Activated CD4-positive, alpha-beta T cell treated with anti-CD3 and anti-CD28 coated beads for 36 hours (primary cell): ENCODE results near the gene PYY. TPM values are rescaled to one million over a fixed set of nuclear protein-coding genes. Genes with fewer than 3 reads are reported as not detected.
"Not testable (repeated sequence)": the region's sequence is repeated elsewhere in the genome, so short reads cannot be mapped to it uniquely, and the experiment has no call there.

Experiments
- ATAC-seq: fragments of 200-7000 bp; cut with Tn5 transposase; one replicate; pipeline ENCODE4 v1.10.0; 2021; ENCODE audit warnings: mild to moderate bottlenecking, moderate library complexity
- CTCF ChIA-PET: fragments of 350-600 bp; sonication (Branson Sonifier 250); formaldehyde crosslinking; loops from one replicate; lab custom pipeline; 2021; ENCODE audit warnings: antibody characterized with exemption; lab: Charles Lee
- POLR2A ChIA-PET: fragments of 350-600 bp; sonication (Branson Sonifier 250); formaldehyde crosslinking; loops from one replicate; lab custom pipeline; 2021; ENCODE audit warnings: antibody characterized with exemption, inconsistent platforms; lab: Charles Lee
- DNase-seq: peaks from one replicate; pipeline ENCODE4 v3.0.0-alpha.2; 2020
- H3K27ac Mint-ChIP-seq: one replicate; pipeline ENCODE4 v1.8.0; 2021; ENCODE audit warnings: mixed read lengths
- H3K27me3 Mint-ChIP-seq: one replicate; pipeline ENCODE4 v1.8.0; 2021; ENCODE audit warnings: mixed read lengths
- H3K36me3 Mint-ChIP-seq: one replicate; pipeline ENCODE4 v1.8.0; 2021; ENCODE audit warnings: low read depth, mixed read lengths
- H3K4me1 Mint-ChIP-seq: one replicate; pipeline ENCODE4 v1.8.0; 2021; ENCODE audit warnings: mixed read lengths
- H3K4me3 Mint-ChIP-seq: one replicate; pipeline ENCODE4 v1.8.0; 2021; ENCODE audit warnings: mild to moderate bottlenecking, moderate library complexity, mixed read lengths
- H3K9me3 Mint-ChIP-seq: one replicate; pipeline ENCODE4 v1.8.0; 2021; ENCODE audit warnings: low read depth, mixed read lengths
- intact Hi-C, 2 experiments: fragments of 100-400 bp; cut with DNase I in 1 of 2; cut with micrococcal nuclease in 1 of 2; formaldehyde crosslinking; loops; one replicate each; pipeline versions ENCODE4 v1.14.2 to v1.15.1; 2022 to 2024; cut with DNase I, micrococcal nuclease
- total RNA-seq, 2 experiments: library from RNA; stranded (reverse); gene quantifications; one replicate each; pipeline ENCODE4 v1.2.3, GENCODE V29; 2021

Gene PYY
- total RNA-seq, 2 experiments from 2014 or later, result not detected

DNA sequence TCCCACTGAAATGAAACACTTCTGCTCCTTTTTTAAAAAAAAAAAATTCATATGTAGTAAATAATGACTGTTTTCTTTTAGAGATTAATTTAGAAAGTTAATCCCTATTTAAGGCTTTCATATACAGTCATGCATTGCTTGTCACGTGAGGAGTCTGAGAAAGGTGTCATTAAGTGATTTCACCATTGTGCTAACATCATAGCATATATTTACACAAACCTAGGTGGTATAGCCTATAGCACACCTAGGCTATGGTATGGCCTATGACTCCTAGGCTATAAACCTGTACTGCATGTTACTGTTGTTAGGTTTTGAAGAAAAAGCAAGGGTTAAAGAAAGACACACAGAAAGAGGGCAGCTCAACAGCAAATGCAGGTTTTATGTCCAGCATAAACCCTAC, 25.1 kb downstream of the PYY start:
- CTCF ChIA-PET, result interaction anchor here (0.9 to 7.3 kb wide), 4 partner anchors 16 to 195 kb away, joined by 3 to 42 read pairs (median 19); partner anchors contain the start of genes HDAC5 and PPY
- Mint-ChIP-seq H3K27ac (no peak overlapping the region), H3K27me3 (peaks cover 3% of the 10 kb centered on the region), H3K4me3 (no peak overlapping the region), H3K4me1 (peaks cover 21% of the 10 kb centered on the region), H3K36me3 (no peaks in the 10 kb centered on the region), H3K9me3 (no peaks in the 10 kb centered on the region)
- DNase-seq (no peak), ATAC-seq (peak; percentile 63)
- POLR2A ChIA-PET, result no interaction called here
- intact Hi-C loops, result no loop called here

DNA sequence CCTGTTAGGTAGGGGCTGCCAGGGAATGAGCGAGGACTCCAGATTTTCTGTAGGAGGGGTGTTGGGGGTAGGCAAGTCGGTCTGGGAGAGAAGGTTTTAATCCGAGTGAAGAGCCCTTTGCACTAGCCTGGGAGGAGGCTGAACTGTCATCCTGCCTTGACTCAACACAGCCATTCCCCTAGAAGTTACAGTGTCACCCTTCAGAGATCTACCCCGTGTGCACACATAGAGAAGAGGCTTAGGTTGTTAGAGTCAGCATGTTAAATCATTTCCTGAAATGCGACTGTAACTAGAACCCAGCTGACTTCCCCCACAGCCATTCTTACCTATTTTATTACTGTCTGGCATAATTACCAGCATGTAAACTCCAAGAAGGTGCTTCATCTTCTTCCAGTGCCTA, 25.8 kb downstream of the PYY start:
- H3K4me3 Mint-ChIP-seq, result peak overlapping the region; percentile 68
- H3K27ac Mint-ChIP-seq, result peak overlapping the region; percentile 74
- peak; percentile 22 for DNase-seq

DNA sequence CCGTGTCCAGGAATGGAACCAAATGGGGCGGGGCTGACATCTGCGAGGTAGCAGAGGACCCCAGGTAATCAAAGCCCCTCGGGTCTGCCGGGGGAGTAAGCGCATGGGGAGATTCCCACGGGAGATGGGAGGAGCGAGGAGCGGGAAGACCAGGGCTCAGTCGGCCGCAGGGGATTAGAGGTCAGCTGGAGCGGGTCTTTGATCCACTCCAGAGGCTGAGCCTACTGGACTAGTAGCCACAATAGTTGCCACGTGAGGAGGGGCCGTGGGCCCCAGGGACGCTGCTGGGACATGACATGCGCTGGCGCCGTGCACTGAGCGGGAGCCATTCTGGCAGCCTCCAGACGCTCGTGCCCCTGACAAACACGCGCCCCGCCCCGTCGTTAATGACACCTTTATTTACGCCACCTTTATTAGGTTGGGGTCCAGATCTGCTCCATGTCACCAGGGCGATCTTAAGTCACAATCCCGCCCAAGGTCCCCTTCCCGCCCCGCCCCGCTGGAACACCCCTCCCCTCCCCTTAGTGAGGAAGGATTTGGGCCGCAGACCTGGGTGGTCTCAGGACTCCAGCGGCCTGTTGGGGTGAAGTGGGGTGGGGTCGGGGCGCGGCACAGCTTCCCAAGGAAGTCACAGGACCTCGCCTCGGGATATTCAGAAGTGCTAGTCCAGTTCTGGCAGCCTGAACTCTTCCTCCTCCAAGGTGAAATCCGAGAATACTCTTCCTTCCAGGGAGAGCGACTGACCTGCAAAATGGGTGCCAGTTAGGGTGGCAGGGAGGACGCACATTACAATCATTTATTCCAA, 26.5 kb downstream of the PYY start:
- CTCF ChIA-PET, result interaction anchor here (0.8 to 7.3 kb wide), 4 partner anchors 17 to 78 kb away, joined by 3 to 42 read pairs (median 19); partner anchors contain the start of gene PPY
- H3K4me1 Mint-ChIP-seq, result peaks cover 21% of the 10 kb centered on the region
- H3K9me3 Mint-ChIP-seq, result no peaks in the 10 kb centered on the region
- no peaks in the 10 kb centered on the region for H3K36me3 Mint-ChIP-seq
- intact Hi-C loops, result no loop called here
- H3K4me3 Mint-ChIP-seq, result peak overlapping the region; percentile 68
- H3K27me3 Mint-ChIP-seq, result peaks cover 3% of the 10 kb centered on the region
- peak; percentile 52 for ATAC-seq
- POLR2A ChIA-PET, result no interaction called here
- DNase-seq, result peak; percentile 55
- H3K27ac Mint-ChIP-seq, result peak overlapping the region; percentile 74

More for the DNA sequence above, 25.8 kb downstream of the PYY start:
- POLR2A ChIA-PET, intact Hi-C loops, H3K36me3 Mint-ChIP-seq, H3K9me3 Mint-ChIP-seq, H3K27me3 Mint-ChIP-seq: not testable (repeated sequence)
- peak; percentile 85 for ATAC-seq
- H3K4me1 Mint-ChIP-seq, result peaks cover 21% of the 10 kb centered on the region
- CTCF ChIA-PET, result interaction anchor here (0.9 to 7.3 kb wide), 4 partner anchors 17 to 196 kb away, joined by 3 to 42 read pairs (median 19); partner anchors contain the start of genes HDAC5 and PPY

DNA sequence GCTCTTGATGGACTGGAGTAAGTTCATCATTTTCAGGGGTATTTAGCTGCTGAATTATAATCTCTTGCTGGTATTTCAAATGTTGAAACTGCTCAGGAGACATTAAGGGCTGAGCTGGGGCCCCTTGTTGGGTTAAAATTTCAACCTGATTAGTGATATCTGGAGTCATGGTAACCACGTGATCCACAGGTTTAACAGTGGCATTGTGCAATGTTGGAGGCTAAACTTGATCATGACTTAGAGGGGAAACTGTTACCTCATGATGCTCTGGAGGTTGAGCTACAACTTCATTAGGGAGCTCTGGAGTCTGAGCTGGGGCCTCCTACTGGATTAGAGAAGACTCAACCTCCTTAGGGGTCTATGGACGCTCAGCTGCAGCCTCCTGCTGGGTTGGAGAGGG, 29.2 kb downstream of the PYY start:
- ChIA-PET POLR2A (no interaction called here), CTCF (interaction anchor here (0.8 to 7.3 kb wide), 7 partner anchors 11 to 193 kb away, joined by 3 to 42 read pairs (median 8); partner anchors contain the start of genes MPP2 and PPY)
- Mint-ChIP-seq H3K27me3 (peaks cover 3% of the 10 kb centered on the region), H3K9me3 (no peaks in the 10 kb centered on the region), H3K36me3 (no peaks in the 10 kb centered on the region), H3K27ac (no peak overlapping the region), H3K4me1 (peaks cover 21% of the 10 kb centered on the region), H3K4me3 (no peak overlapping the region)
- no peak for ATAC-seq
- intact Hi-C loops, result no loop called here
- no peak for DNase-seq

DNA sequence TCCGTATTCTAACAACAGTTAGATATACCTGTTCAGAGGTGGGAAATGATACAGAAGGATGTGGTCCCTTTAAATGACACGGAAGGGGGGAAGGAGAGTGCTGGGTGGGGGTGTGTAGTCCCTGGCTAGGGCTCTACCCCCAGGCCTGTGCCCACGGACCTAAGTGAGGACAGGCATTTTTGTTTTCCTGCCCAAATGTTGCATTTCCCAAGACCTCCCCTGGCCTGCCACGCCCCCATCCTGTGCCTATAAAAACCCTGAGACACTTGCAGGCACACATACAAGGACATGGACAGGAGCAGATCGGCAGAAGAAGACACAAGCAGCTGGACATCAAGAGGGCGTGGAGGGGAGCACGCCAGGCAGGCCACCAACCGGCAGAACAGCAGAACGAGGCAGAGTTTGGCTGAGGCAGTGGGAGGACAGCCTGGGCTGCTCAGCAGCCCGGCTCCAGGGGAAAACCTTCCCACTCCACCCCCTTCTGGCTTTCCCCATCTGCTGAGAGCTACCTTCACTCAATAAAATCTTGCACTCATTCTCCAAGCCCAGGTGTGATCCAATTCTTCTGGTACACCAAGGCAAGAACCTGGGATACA, 33.1 kb downstream of the PYY start:
- Mint-ChIP-seq H3K4me3 (no peak overlapping the region), H3K36me3 (no peaks in the 10 kb centered on the region), H3K9me3 (peaks cover 4% of the 10 kb centered on the region), H3K27ac (no peak overlapping the region), H3K4me1 (peaks cover 13% of the 10 kb centered on the region), H3K27me3 (no peaks in the 10 kb centered on the region)
- no peak for DNase-seq
- ChIA-PET POLR2A (no interaction called here), CTCF (interaction anchor here (0.8 to 2.1 kb wide), 4 partner anchors 11 to 108 kb away, joined by 4 to 8 read pairs (median 4); no protein-coding TSS in a partner anchor)
- intact Hi-C loops, result no loop called here
- no peak for ATAC-seq

DNA sequence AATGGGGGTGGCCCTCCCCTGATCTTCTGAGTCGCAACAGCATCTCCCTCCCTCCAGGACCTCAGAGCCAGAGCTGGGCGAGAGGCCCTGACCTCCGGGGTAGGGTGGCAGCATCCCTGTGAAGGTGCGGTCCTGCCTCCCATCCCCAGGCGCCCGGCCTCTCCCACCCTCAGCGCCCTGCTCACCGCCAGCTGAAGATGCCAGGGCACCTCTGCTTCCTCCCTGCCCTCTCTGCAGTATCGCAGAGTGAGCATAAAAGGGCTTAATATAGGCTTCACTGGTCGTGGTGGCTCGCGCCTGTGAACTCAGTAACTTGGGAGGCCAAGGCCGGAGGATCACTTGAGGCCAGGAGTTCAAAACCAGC, 35.7 kb downstream of the PYY start:
- intact Hi-C loops, result no loop called here
- ChIA-PET POLR2A (no interaction called here), CTCF (interaction anchor here (1.0 to 1.3 kb wide), 4 partner anchors 8 to 40 kb away, joined by 3 to 5 read pairs (median 4); no protein-coding TSS in a partner anchor)
- DNase-seq, result no peak
- H3K36me3 Mint-ChIP-seq, result no peaks in the 10 kb centered on the region
- H3K4me3 Mint-ChIP-seq, result peak overlapping the region; percentile 55
- H3K4me1 Mint-ChIP-seq, result peaks cover 8% of the 10 kb centered on the region
- H3K27ac Mint-ChIP-seq, result no peak overlapping the region
- peaks cover 4% of the 10 kb centered on the region for H3K9me3 Mint-ChIP-seq
- no peaks in the 10 kb centered on the region for H3K27me3 Mint-ChIP-seq
- peak; percentile 10 for ATAC-seq

DNA sequence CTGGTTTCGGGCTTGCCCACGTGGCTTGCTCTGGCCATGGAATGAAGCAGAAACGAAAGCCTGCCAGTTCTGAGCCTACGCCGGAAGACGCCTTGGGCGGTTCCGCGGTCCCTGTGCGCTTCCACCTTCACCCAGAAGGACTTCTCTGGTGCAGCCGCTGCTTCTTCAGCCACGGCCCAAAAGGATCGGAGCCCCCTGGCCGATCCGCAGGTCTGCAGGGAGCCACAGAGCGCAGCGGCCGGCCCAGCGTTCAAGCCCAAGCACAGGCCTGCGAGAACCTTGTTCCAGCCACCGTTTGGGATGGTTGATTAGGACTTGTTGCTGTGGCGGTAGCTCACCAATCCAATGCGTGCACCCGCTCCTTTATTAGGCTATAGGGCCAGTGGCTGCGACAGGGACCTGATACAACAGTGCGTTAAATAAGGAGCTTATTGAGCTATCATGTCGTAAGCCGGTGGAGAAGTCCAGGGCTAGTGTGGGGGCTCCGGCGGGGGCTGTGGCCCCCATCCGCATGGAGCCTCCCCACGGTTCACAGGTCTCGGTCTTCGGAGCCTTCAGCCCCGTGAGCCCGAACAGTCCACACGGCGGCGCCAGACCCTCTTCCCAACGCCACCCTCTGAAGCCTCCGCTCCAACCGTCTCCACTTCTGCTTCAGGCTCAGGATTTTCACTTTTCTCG, 36.3 kb downstream of the PYY start:
- DNase-seq (peak; percentile 72), ATAC-seq (peak; percentile 82)
- Mint-ChIP-seq H3K4me3 (peak overlapping the region; percentile 55), H3K9me3 (peaks cover 4% of the 10 kb centered on the region), H3K36me3 (no peaks in the 10 kb centered on the region), H3K27me3 (no peaks in the 10 kb centered on the region), H3K27ac (no peak overlapping the region), H3K4me1 (peaks cover 8% of the 10 kb centered on the region)
- CTCF ChIA-PET, result interaction anchor here (1.0 to 1.3 kb wide), 3 partner anchors 8 to 39 kb away, joined by 3 to 5 read pairs (median 3); no protein-coding TSS in a partner anchor
- POLR2A ChIA-PET, result no interaction called here
- intact Hi-C loops, result no loop called here

DNA sequence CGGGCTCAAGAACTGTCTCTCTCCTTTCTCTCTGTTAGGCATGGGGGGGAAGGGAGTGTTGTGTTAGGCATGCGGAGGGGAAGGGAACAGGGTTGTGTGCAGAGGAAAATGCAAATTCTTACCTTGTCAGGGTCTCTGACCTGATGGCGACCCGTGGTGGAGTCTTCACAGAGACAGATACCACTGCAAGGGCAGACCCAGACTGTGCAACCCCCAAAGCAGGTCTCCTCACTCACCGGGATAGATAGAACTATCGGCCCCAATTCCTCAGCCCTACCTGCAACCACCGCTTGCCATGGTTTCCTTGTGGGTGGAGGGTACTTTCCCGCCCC, 36.8 kb downstream of the PYY start:
- Mint-ChIP-seq H3K4me3 (peak overlapping the region; percentile 55), H3K36me3 (no peaks in the 10 kb centered on the region), H3K4me1 (peaks cover 8% of the 10 kb centered on the region), H3K27ac (no peak overlapping the region), H3K9me3 (peaks cover 4% of the 10 kb centered on the region), H3K27me3 (no peaks in the 10 kb centered on the region)
- intact Hi-C loops, result no loop called here
- ChIA-PET POLR2A (no interaction called here), CTCF (interaction anchor here (0.7 to 1.3 kb wide), 4 partner anchors 9 to 121 kb away, joined by 3 to 5 read pairs (median 4); no protein-coding TSS in a partner anchor)
- no peak for ATAC-seq
- no peak for DNase-seq

DNA sequence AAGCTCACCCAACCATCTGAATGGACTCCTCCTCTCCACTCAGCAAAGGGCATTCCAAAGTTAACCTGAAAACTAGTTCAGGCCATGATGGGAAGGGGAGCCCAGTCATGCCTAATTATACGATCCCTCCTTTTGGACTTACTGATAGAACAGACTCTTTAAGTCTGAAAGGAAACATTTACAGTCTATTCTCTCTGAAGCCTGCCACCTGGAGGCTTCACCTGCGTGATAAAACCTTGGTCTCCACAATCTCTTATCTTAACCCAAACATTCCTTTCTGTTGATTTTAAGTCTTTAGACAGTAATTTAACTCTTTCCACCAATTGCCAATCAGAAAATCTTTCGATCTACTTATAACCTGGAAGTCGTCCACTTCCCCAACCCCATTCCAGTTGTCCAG, 37.4 kb downstream of the PYY start:
- DNase-seq, result no peak
- intact Hi-C loops, result no loop called here
- Mint-ChIP-seq H3K27ac (no peak overlapping the region), H3K4me1 (peaks cover 8% of the 10 kb centered on the region), H3K9me3 (peaks cover 4% of the 10 kb centered on the region), H3K36me3 (no peaks in the 10 kb centered on the region), H3K27me3 (no peaks in the 10 kb centered on the region), H3K4me3 (no peak overlapping the region)
- POLR2A ChIA-PET, result no interaction called here
- ATAC-seq, result no peak
- CTCF ChIA-PET, result interaction anchor here (0.7 to 1.0 kb wide), 3 partner anchors 9 to 121 kb away, joined by 3 to 4 read pairs (median 3); partner anchors contain the start of gene MPP2

DNA sequence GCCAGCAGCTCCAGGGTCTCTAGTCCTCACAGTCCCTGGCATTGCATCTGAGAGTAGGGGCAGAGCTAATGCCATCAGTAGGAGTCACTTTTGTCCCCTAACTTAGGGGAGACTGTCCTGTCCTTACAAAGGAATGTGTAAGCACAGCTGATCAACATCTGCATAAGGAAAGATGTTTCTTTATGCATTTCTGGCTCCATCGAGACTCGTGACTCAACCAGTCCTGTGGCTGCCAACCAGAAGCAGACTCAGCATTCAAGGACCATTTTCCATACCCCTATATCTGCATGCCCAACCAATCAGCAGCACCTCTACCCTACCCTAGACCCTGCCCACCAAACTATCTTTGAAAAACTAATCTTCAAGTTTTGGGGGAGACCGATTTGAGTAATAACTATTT, 38.2 kb downstream of the PYY start:
- DNase-seq (no peak), ATAC-seq (no peak)
- Mint-ChIP-seq H3K36me3 (no peaks in the 10 kb centered on the region), H3K9me3 (peaks cover 4% of the 10 kb centered on the region), H3K27ac (no peak overlapping the region), H3K4me1 (peaks cover 8% of the 10 kb centered on the region), H3K4me3 (no peak overlapping the region), H3K27me3 (no peaks in the 10 kb centered on the region)
- POLR2A ChIA-PET, result no interaction called here
- intact Hi-C loops, result no loop called here
- CTCF ChIA-PET, result interaction anchor here (0.6 to 1.0 kb wide), 2 partner anchors 8 to 61 kb away, joined by 3 read pairs; partner anchors contain the start of gene MPP2

DNA sequence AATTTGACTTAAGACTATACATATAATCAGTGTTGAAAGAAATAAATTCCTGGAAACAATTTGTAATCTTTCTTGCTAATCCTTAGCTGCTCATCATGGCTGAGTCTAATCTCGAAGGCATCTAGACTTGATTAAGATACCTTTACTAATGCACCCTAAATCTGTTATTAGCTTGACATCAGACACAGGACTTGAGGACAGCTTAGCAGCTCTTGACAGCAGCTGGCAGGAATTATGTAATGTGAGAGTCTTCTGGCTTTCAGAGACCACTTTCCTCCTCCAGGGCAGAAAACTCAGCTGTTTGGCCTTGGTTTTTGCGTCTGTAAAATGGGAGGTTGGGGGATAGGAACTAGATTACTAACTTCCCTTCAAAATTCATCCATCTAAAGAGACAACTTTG, 39.3 kb downstream of the PYY start:
- peaks cover 8% of the 10 kb centered on the region for H3K4me1 Mint-ChIP-seq
- ATAC-seq (no peak), DNase-seq (no peak)
- intact Hi-C loops, result no loop called here
- no peak overlapping the region for H3K27ac Mint-ChIP-seq
- CTCF ChIA-PET, result interaction anchor here (0.8 to 3.0 kb wide), 7 partner anchors 10 to 82 kb away, joined by 3 to 13 read pairs (median 4); no protein-coding TSS in a partner anchor
- POLR2A ChIA-PET, result no interaction called here
- H3K27me3 Mint-ChIP-seq, result no peaks in the 10 kb centered on the region
- no peaks in the 10 kb centered on the region for H3K36me3 Mint-ChIP-seq
- peaks cover 4% of the 10 kb centered on the region for H3K9me3 Mint-ChIP-seq
- H3K4me3 Mint-ChIP-seq, result no peak overlapping the region
